Astrocyte (in vitro differentiated cells and primary cell): ENCODE measurements around the gene CENPA. TPM values are rescaled to one million over a fixed set of nuclear protein-coding genes. Genes with fewer than 3 reads are reported as not detected.

Source experiments
- DNase-seq: peaks from one replicate; pipeline ENCODE4 v3.0.0-alpha.2; 2010; ENCODE audit warnings: low read depth
- FAIRE-seq: peaks from 2 replicates; lab custom pipeline; 2011; peaks lifted over from hg19 to GRCh38; lab: Jason Lieb, UNC
- H2AFZ ChIP-seq: 2 replicates; pipeline ENCODE4 v1.6.0; 2012; ENCODE audit warnings: low read depth, low read length, inconsistent platforms
- H3K27ac ChIP-seq: 2 replicates; pipeline ENCODE4 v1.5.1; 2011; ENCODE audit warnings: low read depth, low read length, inconsistent platforms
- H3K27me3 ChIP-seq: 2 replicates; pipeline ENCODE4 v1.6.0; 2011; ENCODE audit warnings: low read length, inconsistent platforms; ENCODE audit not compliant: insufficient read depth
- H3K36me3 ChIP-seq: 2 replicates; pipeline ENCODE4 v1.5.1; 2011; ENCODE audit warnings: low read length, inconsistent platforms; ENCODE audit not compliant: insufficient read depth
- H3K4me1 ChIP-seq: 2 replicates; pipeline ENCODE4 v1.5.1; 2011; ENCODE audit warnings: low read length, inconsistent platforms; ENCODE audit not compliant: insufficient read depth
- H3K4me2 ChIP-seq: 2 replicates; pipeline ENCODE4 v1.6.0; 2012; ENCODE audit warnings: low read length, inconsistent platforms
- H3K4me3 ChIP-seq: 2 replicates; pipeline ENCODE4 v1.5.1; 2011; ENCODE audit warnings: low read depth, mild to moderate bottlenecking, low read length, inconsistent platforms; ENCODE audit not compliant: insufficient read depth
- H3K79me2 ChIP-seq: 2 replicates; pipeline ENCODE4 v1.6.0; 2012; ENCODE audit warnings: mild to moderate bottlenecking, low read length, inconsistent platforms; ENCODE audit not compliant: insufficient read depth
- H3K9ac ChIP-seq: 2 replicates; pipeline ENCODE4 v1.6.0; 2012; ENCODE audit warnings: mild to moderate bottlenecking, low read length, inconsistent platforms
- H3K9me3 ChIP-seq: 2 replicates; pipeline ENCODE4 v1.5.1; 2012; ENCODE audit warnings: low read depth, mild to moderate bottlenecking, low read length, inconsistent platforms; ENCODE audit not compliant: insufficient read depth
- H4K20me1 ChIP-seq: 2 replicates; pipeline ENCODE4 v1.6.0; 2012; ENCODE audit warnings: low read length, inconsistent platforms; ENCODE audit not compliant: insufficient read depth
- H3K27ac Mint-ChIP-seq: one replicate; pipeline ENCODE4 v1.8.0; 2021; ENCODE audit warnings: mild to moderate bottlenecking, mixed read lengths; ENCODE audit not compliant: unreplicated experiment
- H3K27me3 Mint-ChIP-seq: one replicate; pipeline ENCODE4 v1.8.0; 2021; ENCODE audit warnings: low read depth, mixed read lengths; ENCODE audit not compliant: unreplicated experiment
- H3K36me3 Mint-ChIP-seq: one replicate; pipeline ENCODE4 v1.8.0; 2021; ENCODE audit warnings: low read depth, mixed read lengths; ENCODE audit not compliant: unreplicated experiment
- H3K4me1 Mint-ChIP-seq: one replicate; pipeline ENCODE4 v1.8.0; 2021; ENCODE audit warnings: low read depth, mixed read lengths; ENCODE audit not compliant: unreplicated experiment
- H3K4me3 Mint-ChIP-seq: one replicate; pipeline ENCODE4 v1.8.0; 2021; ENCODE audit warnings: mild to moderate bottlenecking, moderate library complexity, mixed read lengths; ENCODE audit not compliant: unreplicated experiment
- H3K9me3 Mint-ChIP-seq: one replicate; pipeline ENCODE4 v1.8.0; 2021; ENCODE audit warnings: mild to moderate bottlenecking, mixed read lengths; ENCODE audit not compliant: unreplicated experiment
- CTCF ChIP-seq: IDR thresholded peaks from 2 replicates; pipeline ENCODE4 v1.5.1; 2011; ENCODE audit warnings: low read depth, mild to moderate bottlenecking, inconsistent platforms, low read length, moderate library complexity; ENCODE audit not compliant: insufficient read depth
- EZH2 ChIP-seq: IDR thresholded peaks from 2 replicates; pipeline ENCODE4 v1.6.1; 2012; ENCODE audit warnings: mild to moderate bottlenecking, low read length, inconsistent platforms; ENCODE audit not compliant: insufficient read depth
- total RNA-seq: library from RNA; stranded (reverse); gene quantifications from 2 replicates; pipeline ENCODE4 v1.2.1, GENCODE V29; 2021

CENPA gene
- total RNA-seq, 1 donor from 2014 or later, result 2.7 TPM

GRCh38 chr2:26816893-26817292 is 31.0 kb downstream of the CENPA start:
- FAIRE-seq (no peak), DNase-seq (no peak)
- Histone ChIP-seq H3K27ac (no peak overlapping the region), H3K9ac (no peak overlapping the region), H3K9me3 (no peaks in the 10 kb centered on the region), H3K27me3 (peaks cover 17% of the 10 kb centered on the region), H3K36me3 (no peaks in the 10 kb centered on the region), H3K4me3 (no peak overlapping the region), H3K4me1 (no peaks in the 10 kb centered on the region), H4K20me1 (no peaks in the 10 kb centered on the region), H2AFZ (no peak overlapping the region), H3K79me2 (no peaks in the 10 kb centered on the region), H3K4me2 (no peak overlapping the region)
- no peaks in the 10 kb centered on the region for H3K36me3 Mint-ChIP-seq
- peaks cover 6% of the 10 kb centered on the region for H3K9me3 Mint-ChIP-seq
- H3K4me3 Mint-ChIP-seq, result no peak overlapping the region
- H3K27me3 Mint-ChIP-seq, result peaks cover 31% of the 10 kb centered on the region
- no peak overlapping the region for H3K27ac Mint-ChIP-seq
- TF ChIP-seq CTCF (no peak), EZH2 (no peak)
- H3K4me1 Mint-ChIP-seq, result no peaks in the 10 kb centered on the region

GRCh38 chr2:26818255-26818654 is 32.4 kb downstream of the CENPA start:
- H3K4me1 Mint-ChIP-seq, result no peaks in the 10 kb centered on the region
- DNase-seq (no peak), FAIRE-seq (no peak)
- Histone ChIP-seq H3K36me3 (no peaks in the 10 kb centered on the region), H3K27me3 (peaks cover 14% of the 10 kb centered on the region), H3K9me3 (no peaks in the 10 kb centered on the region), H3K27ac (no peak overlapping the region), H3K4me3 (no peak overlapping the region), H3K79me2 (no peaks in the 10 kb centered on the region), H4K20me1 (no peaks in the 10 kb centered on the region), H3K9ac (no peak overlapping the region), H2AFZ (no peak overlapping the region), H3K4me2 (no peak overlapping the region), H3K4me1 (no peaks in the 10 kb centered on the region)
- TF ChIP-seq EZH2, result no peak
- no peaks in the 10 kb centered on the region for H3K36me3 Mint-ChIP-seq
- H3K4me3 Mint-ChIP-seq, result no peak overlapping the region
- peaks cover 5% of the 10 kb centered on the region for H3K9me3 Mint-ChIP-seq
- H3K27ac Mint-ChIP-seq, result no peak overlapping the region
- H3K27me3 Mint-ChIP-seq, result peaks cover 23% of the 10 kb centered on the region

GRCh38 chr2:26818972-26819371 is 33.1 kb downstream of the CENPA start:
- Histone ChIP-seq H3K9ac (no peak overlapping the region), H4K20me1 (no peaks in the 10 kb centered on the region), H2AFZ (no peak overlapping the region), H3K27me3 (peaks cover 14% of the 10 kb centered on the region), H3K27ac (no peak overlapping the region), H3K4me2 (no peak overlapping the region), H3K36me3 (no peaks in the 10 kb centered on the region), H3K9me3 (no peaks in the 10 kb centered on the region), H3K4me1 (no peaks in the 10 kb centered on the region), H3K79me2 (no peaks in the 10 kb centered on the region), H3K4me3 (no peak overlapping the region)
- TF ChIP-seq CTCF (no peak), EZH2 (no peak)
- no peaks in the 10 kb centered on the region for H3K36me3 Mint-ChIP-seq
- DNase-seq (no peak), FAIRE-seq (no peak)
- no peak overlapping the region for H3K4me3 Mint-ChIP-seq
- H3K27me3 Mint-ChIP-seq, result peaks cover 23% of the 10 kb centered on the region
- peaks cover 2% of the 10 kb centered on the region for H3K9me3 Mint-ChIP-seq
- H3K27ac Mint-ChIP-seq, result no peak overlapping the region
- no peaks in the 10 kb centered on the region for H3K4me1 Mint-ChIP-seq
